K562 (cell line): ENCODE data around the gene SLC12A3. TPM values are rescaled to one million over a fixed set of nuclear protein-coding genes. Genes with fewer than 3 reads are reported as not detected.

Source experiments
- CBFB ChIP-seq: sonication (generic); formaldehyde crosslinking; IDR thresholded peaks from 2 replicates; pipeline ENCODE4 v1.4.0; 2020; ENCODE audit warnings: mild to moderate bottlenecking, missing genetic modification reagents
- CEBPG ChIP-seq, 3 experiments: fragments of 200-800 bp in 1 of 3; sonication (Bioruptor generic) in 1 of 3; sonication (generic) in 1 of 3; formaldehyde crosslinking in 1 of 3; IDR thresholded peaks in 2 of 3; conservative IDR thresholded peaks in 1 of 3; 2 replicates each; pipeline versions ENCODE4 v1.6.1 to v1.8.0; 2016 to 2022; ENCODE audit warnings: missing compliant biosample characterization in 2 of 3, missing genetic modification characterization in 2 of 3, mild to moderate bottlenecking in 1 of 3, missing genetic modification reagents in 1 of 3
- CGGBP1 ChIP-seq: fragments of 250-450 bp; sonication (Bioruptor Pico); IDR thresholded peaks from 2 replicates; pipeline ENCODE4 v1.9.0; 2021; ENCODE audit warnings: mild to moderate bottlenecking
- DPF2 ChIP-seq: fragments of 450-650 bp; IDR thresholded peaks from 2 replicates; pipeline ENCODE4 v1.6.1; 2016
- EP400 ChIP-seq: fragments of 450-650 bp; IDR thresholded peaks from 2 replicates; pipeline ENCODE4 v1.6.1; 2017; ENCODE audit warnings: antibody characterized with exemption, mild to moderate bottlenecking, moderate library complexity
- FOXJ2 ChIP-seq: fragments of 200-800 bp; sonication (Bioruptor generic); IDR thresholded peaks from 2 replicates; pipeline ENCODE4 v1.6.1; 2016; ENCODE audit warnings: missing genetic modification characterization, missing compliant biosample characterization
- HDAC8 ChIP-seq: fragments of 450-650 bp; IDR thresholded peaks from 2 replicates; pipeline ENCODE4 v1.6.1; 2016; ENCODE audit warnings: mild to moderate bottlenecking, missing genetic modification characterization, moderate library complexity, missing compliant biosample characterization
- HINFP ChIP-seq: fragments of 450-650 bp; conservative IDR thresholded peaks from 2 replicates; pipeline ENCODE4 v1.6.1; 2016; ENCODE audit warnings: missing genetic modification characterization, low read depth, mild to moderate bottlenecking, control low read depth, missing compliant biosample characterization
- HMGXB4 ChIP-seq: sonication (generic); formaldehyde crosslinking; IDR thresholded peaks from 2 replicates; pipeline ENCODE4 v1.8.1; 2023; ENCODE audit warnings: mild to moderate bottlenecking, missing genetic modification reagents
- IRF1 ChIP-seq: sonication (generic); formaldehyde crosslinking; IDR thresholded peaks from 2 replicates; pipeline ENCODE4 v1.8.0; 2022; ENCODE audit warnings: missing genetic modification reagents, mild to moderate bottlenecking, borderline replicate concordance
- JUNB ChIP-seq: fragments of 450-650 bp; formaldehyde crosslinking; conservative IDR thresholded peaks from 2 replicates; pipeline ENCODE4 v1.4.0; 2020; ENCODE audit warnings: mild to moderate bottlenecking
- KDM1A ChIP-seq, 2 experiments: fragments of 450-650 bp; IDR thresholded peaks; 2 replicates each; pipeline ENCODE4 v1.6.1; 2016; ENCODE audit warnings: mild to moderate bottlenecking in 2 of 2
- LARP7 ChIP-seq: fragments of 450-650 bp; IDR thresholded peaks from 2 replicates; pipeline ENCODE4 v1.6.1; 2016
- OTX1 ChIP-seq: fragments of 450-650 bp; formaldehyde crosslinking; IDR thresholded peaks from 2 replicates; pipeline ENCODE4 v1.4.0; 2022; ENCODE audit warnings: mild to moderate bottlenecking
- PCBP2 ChIP-seq: fragments of 200-400 bp; formaldehyde crosslinking; IDR thresholded peaks from 2 replicates; pipeline ENCODE4 v1.6.1; 2018; ENCODE audit warnings: low read length, low read depth, mild to moderate bottlenecking, moderate library complexity; ENCODE audit not compliant: poor library complexity, severe bottlenecking
- SMAD1 ChIP-seq: fragments of 150-350 bp; IDR thresholded peaks from 2 replicates; pipeline ENCODE4 v1.6.1; 2014; ENCODE audit warnings: low read length, low read depth; ENCODE audit not compliant: partially characterized antibody
- SRSF7 ChIP-seq: fragments of 200-400 bp; formaldehyde crosslinking; optimal IDR thresholded peaks from 2 replicates; pipeline ENCODE3; 2017; ENCODE audit warnings: mild to moderate bottlenecking, low read depth, low read length
- TCF3 ChIP-seq: sonication (generic); formaldehyde crosslinking; IDR thresholded peaks from 2 replicates; pipeline ENCODE4 v1.4.0; 2020; ENCODE audit warnings: mild to moderate bottlenecking, missing genetic modification reagents
- TCF7L2 ChIP-seq: fragments of 150-350 bp; IDR thresholded peaks from 2 replicates; pipeline ENCODE4 v1.6.1; 2016; ENCODE audit warnings: low read depth, mild to moderate bottlenecking, low read length, moderate library complexity
- ZFP30 ChIP-seq: fragments of 250-450 bp; sonication (Bioruptor Pico); IDR thresholded peaks from 2 replicates; pipeline ENCODE4 v1.8.0; 2022; ENCODE audit warnings: moderate library complexity, mild to moderate bottlenecking, inconsistent platforms, borderline replicate concordance
- ZKSCAN8 ChIP-seq: fragments of 200-800 bp; sonication (Bioruptor generic); IDR thresholded peaks from 2 replicates; pipeline ENCODE4 v1.6.1; 2016; ENCODE audit warnings: missing genetic modification characterization, missing compliant biosample characterization
- ZNF174 ChIP-seq: fragments of 250-450 bp; sonication (Bioruptor Pico); IDR thresholded peaks from 2 replicates; pipeline ENCODE4 v1.4.0; 2020; ENCODE audit warnings: mild to moderate bottlenecking
- ZNF644 ChIP-seq: fragments of 200-800 bp; sonication (Bioruptor generic); IDR thresholded peaks from 2 replicates; pipeline ENCODE4 v1.6.1; 2016; ENCODE audit warnings: low read depth, missing genetic modification characterization, missing compliant biosample characterization
- polyA plus RNA-seq, 8 experiments: library from polyadenylated mRNA; depleted of rRNA in 4 of 8; stranded (reverse) in 5 of 8; unstranded in 3 of 8; fragments of >200 nt; fragmentation: Nextera tagmentation in 2 of 8; fragmentation: Illumina TruSeq in 1 of 8; extraction: Ambion mirVana in 2 of 8; extraction: Trizol in 1 of 8; gene quantifications; 2 replicates each; pipeline versions ENCODE4 v1.2.1 to v1.2.3, GENCODE V29; 2011 to 2014; ENCODE audit warnings: inconsistent platforms in 1 of 8, missing spikeins in 1 of 8
- total RNA-seq, 7 experiments: library from RNA; depleted of rRNA in 6 of 7; stranded (reverse); fragments of >200 nt in 6 of 7; fragmentation: Illumina TruSeq in 2 of 7; extraction: Trizol in 2 of 7; gene quantifications; 2 replicates each; pipeline versions ENCODE4 v1.2.1 to v1.2.3, GENCODE V29; 2011 to 2021; ENCODE audit warnings: low replicate concordance in 1 of 7

The SLC12A3 gene
- total and polyA plus RNA-seq, 9 of the 15 experiments (the other 6 are each of a cell fraction or from before 2014, with no cell fraction given): not detected

GRCh38 chr16:56869513-56870275, 4.7 kb downstream of the SLC12A3 start (continued):
- TF ChIP-seq TCF7L2: no peak
- TF ChIP-seq HDAC8: no peak
- peak; percentile 63 for TF ChIP-seq DPF2
- no peak for TF ChIP-seq SRSF7
- TF ChIP-seq FOXJ2 (tag): no peak
- TF ChIP-seq ZNF174 (CRISPR knock-in tag): no peak
- no peak for TF ChIP-seq LARP7
- no peak for TF ChIP-seq IRF1
- no peak for TF ChIP-seq CGGBP1 (CRISPR knock-in tag)
- TF ChIP-seq ZNF644 (tag): no peak
- no peak for TF ChIP-seq CBFB (CRISPR knock-in tag)
- no peak for TF ChIP-seq SMAD1
- no peak for TF ChIP-seq JUNB (CRISPR knock-in tag)
- TF ChIP-seq PCBP2: no peak
- no peak for TF ChIP-seq HMGXB4 (CRISPR knock-in tag)
- TF ChIP-seq CEBPG (CRISPR knock-in tag; IDR thresholded peaks at IDR 0.05): no peak
- TF ChIP-seq CEBPG (tag; conservative IDR thresholded peaks at IDR 0.05 in 1 of 2, IDR thresholded peaks at IDR 0.05 in 1 of 2): no peak
- no peak for TF ChIP-seq HINFP (tag)
- no peak for TF ChIP-seq OTX1 (CRISPR knock-in tag)
- TF ChIP-seq EP400: no peak
- no peak for TF ChIP-seq ZFP30 (CRISPR knock-in tag)
- peak; percentile 76 to 84 for TF ChIP-seq KDM1A (IDR thresholded peaks at IDR 0.05)
- TF ChIP-seq ZKSCAN8 (CRISPR knock-in tag): no peak
- no peak for TF ChIP-seq TCF3 (CRISPR knock-in tag)
